Neural progenitor cell (in vitro differentiated cells): ENCODE results near the gene ARMC9.

ENCODE experiments used
- CTCF ChIP-seq: fragments of 200-600 bp; sonication (generic); IDR thresholded peaks from 2 replicates; pipeline ENCODE4 v1.5.1; 2017; ENCODE audit warnings: antibody characterized with exemption, mild to moderate bottlenecking
- EZH2phosphoT487 ChIP-seq: fragments of 200-600 bp; sonication (generic); IDR thresholded peaks from 2 replicates; pipeline ENCODE4 v1.6.1; 2017; ENCODE audit warnings: antibody characterized with exemption

GRCh38 chr2:231163011-231163410 is 35.4 kb upstream of the ARMC9 start:
- TF ChIP-seq CTCF (no peak), EZH2phosphoT487 (no peak)
